Caki2 (cell line): ENCODE measurements around the gene GMPPA. TPM values are rescaled to one million over a fixed set of nuclear protein-coding genes. Genes with fewer than 3 reads are reported as not detected.

Experiments used
- DNase-seq: peaks from one replicate; pipeline ENCODE4 v3.0.0-alpha.2; 2015; ENCODE audit warnings: low read depth
- in situ Hi-C: cut with HindIII; loops from 2 replicates; pipeline ENCODE4 v1.10.0; 2016; ENCODE audit warnings: low sequenced_read_pairs, low pct_unique_long_range_greater_than_20kb, mixed read lengths
- total RNA-seq: library from RNA; depleted of rRNA; stranded (reverse); fragments of >200 nt; shearing (Covaris generic); gene quantifications from 2 replicates; pipeline ENCODE4 v1.2.3, GENCODE V29; 2014; ENCODE audit warnings: low replicate concordance

The GMPPA gene
- total RNA-seq, 1 experiment from 2014 or later: 95.2 TPM

DNA sequence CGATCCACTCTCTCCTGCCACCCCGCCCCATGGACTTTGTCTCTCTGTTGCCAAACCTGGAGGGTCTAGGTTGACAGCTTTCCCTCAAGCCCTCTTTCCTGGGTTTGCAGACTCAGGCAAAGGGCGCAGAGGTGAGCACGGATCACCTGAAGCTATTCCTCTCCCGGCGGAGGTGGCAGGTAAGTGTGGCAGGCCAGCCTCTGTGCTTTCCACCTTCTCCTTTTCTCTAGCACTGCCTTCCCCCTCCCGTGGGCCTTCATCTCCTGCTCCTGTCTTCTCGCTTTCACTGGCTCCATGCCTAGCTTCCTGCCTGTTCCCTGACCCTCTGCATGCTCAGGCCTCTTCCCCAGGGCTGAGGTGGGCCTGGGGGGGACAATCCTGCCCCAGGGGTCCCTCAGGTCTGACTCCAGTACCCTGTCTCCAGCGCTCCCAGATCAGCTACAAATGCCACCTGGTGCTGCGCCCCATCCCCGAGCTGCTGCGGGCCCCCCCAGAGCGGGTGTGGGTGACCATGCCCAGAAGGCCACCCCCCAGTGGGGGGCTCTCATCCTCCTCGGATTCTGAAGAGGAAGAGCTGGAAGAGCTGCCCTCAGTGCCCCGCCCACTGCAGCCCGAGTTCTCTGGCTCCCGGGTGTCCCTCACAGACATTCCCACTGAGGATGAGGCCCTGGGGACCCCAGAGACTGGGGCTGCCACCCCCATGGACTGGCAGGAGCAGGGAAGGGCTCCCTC lies 15.9 kb upstream of the GMPPA start:
- in situ Hi-C loops: no loop called here
- no peak for DNase-seq

GRCh38 chr2:219483451-219484342 lies 15.0 kb upstream of the GMPPA start:
- DNase-seq: no peak
- in situ Hi-C loops: no loop called here

DNA sequence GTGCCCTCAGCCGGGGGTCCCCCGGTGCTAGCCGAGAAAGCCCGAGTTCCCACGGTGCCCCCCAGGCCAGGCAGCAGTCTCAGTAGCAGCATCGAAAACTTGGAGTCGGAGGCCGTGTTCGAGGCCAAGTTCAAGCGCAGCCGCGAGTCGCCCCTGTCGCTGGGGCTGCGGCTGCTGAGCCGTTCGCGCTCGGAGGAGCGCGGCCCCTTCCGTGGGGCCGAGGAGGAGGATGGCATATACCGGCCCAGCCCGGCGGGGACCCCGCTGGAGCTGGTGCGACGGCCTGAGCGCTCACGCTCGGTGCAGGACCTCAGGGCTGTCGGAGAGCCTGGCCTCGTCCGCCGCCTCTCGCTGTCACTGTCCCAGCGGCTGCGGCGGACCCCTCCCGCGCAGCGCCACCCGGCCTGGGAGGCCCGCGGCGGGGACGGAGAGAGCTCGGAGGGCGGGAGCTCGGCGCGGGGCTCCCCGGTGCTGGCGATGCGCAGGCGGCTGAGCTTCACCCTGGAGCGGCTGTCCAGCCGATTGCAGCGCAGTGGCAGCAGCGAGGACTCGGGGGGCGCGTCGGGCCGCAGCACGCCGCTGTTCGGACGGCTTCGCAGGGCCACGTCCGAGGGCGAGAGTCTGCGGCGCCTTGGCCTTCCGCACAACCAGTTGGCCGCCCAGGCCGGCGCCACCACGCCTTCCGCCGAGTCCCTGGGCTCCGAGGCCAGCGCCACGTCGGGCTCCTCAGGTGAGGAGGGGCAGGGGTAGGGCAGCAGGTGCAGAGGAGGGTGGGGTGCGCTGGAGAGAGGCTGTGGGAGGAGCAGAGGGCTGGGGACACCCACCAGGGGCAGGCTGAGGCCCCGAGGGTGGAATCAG lies 14.1 kb upstream of the GMPPA start:
- no peak for DNase-seq
- in situ Hi-C loops: no loop called here

- DNase-seq: no peak
- in situ Hi-C loops: no loop called here
Measured at GRCh38 chr2:219485201-219485580, 13.5 kb upstream of the GMPPA start.

DNA sequence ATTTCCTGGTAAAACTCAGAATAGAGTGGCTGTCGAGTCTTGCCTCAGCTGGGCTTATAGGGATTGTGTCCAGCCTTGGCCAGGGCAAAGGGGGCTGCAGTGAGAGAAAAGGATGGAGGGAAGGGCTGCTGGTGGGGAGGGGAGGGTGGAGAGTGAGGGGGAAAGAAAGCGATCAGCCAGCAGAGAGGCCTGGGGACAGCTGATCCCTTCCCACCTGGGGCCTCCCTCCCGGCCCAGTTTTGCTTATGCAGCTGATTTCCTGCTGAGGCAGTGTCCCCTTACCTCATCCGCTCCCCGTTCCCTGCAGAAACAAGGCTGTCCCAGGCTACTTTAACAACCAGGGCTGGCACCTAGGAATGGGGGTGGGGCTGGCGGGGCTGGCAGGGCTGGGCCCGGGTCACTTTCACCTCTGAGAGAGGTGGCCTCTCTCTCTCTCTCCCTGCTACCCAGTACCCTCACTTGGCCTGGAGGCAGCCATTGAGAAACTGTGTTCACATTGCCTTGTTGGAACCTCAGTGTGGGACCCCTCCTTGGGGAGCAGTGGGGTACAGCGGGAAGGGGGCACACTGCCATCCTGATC lies 12.2 kb upstream of the GMPPA start:
- no peak for DNase-seq
- in situ Hi-C loops: no loop called here

- DNase-seq: no peak
- in situ Hi-C loops: no loop called here
Measured at GRCh38 chr2:219488149-219488843, 10.4 kb upstream of the GMPPA start.

DNA sequence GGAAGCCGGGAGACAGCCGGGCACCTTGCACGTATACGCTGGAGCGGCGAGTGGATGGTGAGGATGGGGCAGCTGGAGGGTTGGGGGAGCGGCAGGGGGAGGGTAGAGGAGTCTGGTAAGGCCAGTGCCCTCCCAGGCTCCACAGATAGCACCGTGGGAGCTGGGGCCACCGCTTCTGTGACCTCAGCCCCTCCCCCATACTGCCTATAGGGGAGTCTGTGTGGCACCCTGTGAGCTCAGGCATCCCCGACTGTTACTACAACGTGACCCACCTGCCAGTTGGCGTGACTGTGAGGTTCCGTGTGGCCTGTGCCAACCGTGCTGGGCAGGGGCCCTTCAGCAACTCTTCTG lies 9.9 kb upstream of the GMPPA start:
- no peak for DNase-seq
- in situ Hi-C loops: no loop called here

- in situ Hi-C loops: no loop called here
- DNase-seq: no peak
Measured at GRCh38 chr2:219489315-219489714, 9.4 kb upstream of the GMPPA start.

DNA sequence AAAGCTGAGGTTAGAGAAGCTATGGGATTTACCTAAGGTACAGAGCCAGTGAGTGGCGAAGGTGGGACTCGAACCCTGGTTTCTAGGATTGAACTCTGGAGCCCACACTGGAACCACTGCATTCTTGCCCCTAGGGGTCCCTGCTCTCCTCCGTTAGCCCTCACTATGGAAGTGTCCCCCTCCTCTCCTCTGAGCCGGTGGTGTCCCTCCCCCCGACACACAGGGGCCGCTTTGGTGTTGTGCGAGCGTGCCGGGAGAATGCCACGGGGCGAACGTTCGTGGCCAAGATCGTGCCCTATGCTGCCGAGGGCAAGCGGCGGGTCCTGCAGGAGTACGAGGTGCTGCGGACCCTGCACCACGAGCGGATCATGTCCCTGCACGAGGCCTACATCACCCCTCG lies 8.5 kb upstream of the GMPPA start:
- no peak for DNase-seq
- in situ Hi-C loops: no loop called here

GRCh38 chr2:219490600-219491130 lies 8.0 kb upstream of the GMPPA start:
- in situ Hi-C loops: no loop called here
- DNase-seq: no peak

DNA sequence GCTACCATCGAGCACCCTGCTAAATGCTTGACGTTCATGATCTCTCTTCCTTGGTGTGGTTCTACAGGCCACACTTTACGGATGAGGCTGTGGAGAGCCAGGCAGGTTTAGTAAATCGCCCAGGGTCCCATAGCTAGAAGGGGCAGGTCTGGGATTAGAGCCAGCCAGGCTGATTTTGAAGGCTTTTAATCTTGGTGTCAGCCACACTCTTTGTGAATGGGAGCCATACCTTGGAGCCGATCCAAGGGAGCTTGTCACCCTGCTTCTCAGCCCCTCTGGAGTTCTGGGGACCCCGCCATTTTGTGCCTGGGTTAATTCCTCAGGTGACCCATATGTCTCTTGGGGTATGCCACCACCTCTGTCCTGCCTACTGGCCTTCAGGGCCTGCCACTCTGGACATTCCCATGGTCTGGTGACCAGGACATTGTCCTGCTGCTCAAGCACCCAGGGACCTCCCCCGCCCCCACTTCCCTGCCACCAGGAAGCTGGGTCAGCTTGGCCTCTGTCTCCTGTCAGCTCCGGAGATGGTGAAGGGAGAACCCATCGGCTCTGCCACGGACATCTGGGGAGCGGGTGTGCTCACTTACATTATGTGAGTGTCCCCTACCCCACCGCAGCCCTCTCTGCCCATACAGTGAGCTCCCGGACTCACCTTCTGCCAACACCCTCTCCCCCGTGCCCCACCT lies 7.3 kb upstream of the GMPPA start:
- in situ Hi-C loops: no loop called here

DNA sequence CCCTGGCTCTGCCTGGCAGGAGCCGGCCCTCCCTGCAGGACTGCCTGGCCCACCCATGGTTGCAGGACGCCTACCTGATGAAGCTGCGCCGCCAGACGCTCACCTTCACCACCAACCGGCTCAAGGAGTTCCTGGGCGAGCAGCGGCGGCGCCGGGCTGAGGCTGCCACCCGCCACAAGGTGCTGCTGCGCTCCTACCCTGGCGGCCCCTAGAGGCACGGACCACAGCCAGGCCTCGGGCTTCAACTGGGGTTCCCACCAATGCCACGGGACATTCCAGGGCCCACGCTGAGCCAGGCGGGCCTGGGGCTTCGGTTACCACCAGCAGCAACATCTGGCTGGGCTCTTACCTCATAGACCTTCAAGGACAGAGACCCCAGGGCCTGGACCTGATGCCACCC lies 6.1 kb upstream of the GMPPA start:
- in situ Hi-C loops: no loop called here
- no peak for DNase-seq

More for the DNA sequence above, 7.3 kb upstream of the GMPPA start:
- no peak for DNase-seq

- in situ Hi-C loops: no loop called here
Measured at GRCh38 chr2:219493086-219493485, 5.6 kb upstream of the GMPPA start.

DNA sequence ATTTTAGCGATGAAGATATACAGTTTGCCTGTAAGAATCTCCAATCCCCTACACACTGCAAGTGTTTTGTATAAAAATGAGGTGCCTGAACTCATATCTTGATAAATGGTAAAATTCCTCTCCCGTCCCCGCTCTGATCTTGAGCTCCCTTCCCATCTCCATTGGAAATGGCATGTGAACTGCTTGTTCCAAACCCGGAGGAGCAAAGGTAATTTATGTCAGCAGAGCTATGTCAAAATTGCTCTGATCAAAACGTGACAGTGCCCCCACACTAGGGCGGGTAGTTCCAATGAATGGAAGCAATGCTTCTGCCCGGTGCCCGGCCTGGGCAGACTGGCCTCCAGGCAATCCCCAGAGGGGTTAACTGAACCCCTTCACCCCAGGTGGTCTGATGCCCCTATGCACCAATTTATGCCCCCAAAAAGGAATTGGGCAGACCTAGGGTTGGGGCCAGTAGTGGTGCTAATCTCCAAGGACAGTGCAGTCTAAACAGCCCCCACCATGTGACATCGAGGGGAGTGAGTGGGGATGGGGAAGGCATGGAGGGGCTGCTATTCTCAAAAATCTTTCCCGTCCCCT lies 3.6 kb upstream of the GMPPA start:
- DNase-seq: no peak
- in situ Hi-C loops: no loop called here

More at GRCh38 chr2:219493086-219493485, 5.6 kb upstream of the GMPPA start:
- DNase-seq: no peak

DNA sequence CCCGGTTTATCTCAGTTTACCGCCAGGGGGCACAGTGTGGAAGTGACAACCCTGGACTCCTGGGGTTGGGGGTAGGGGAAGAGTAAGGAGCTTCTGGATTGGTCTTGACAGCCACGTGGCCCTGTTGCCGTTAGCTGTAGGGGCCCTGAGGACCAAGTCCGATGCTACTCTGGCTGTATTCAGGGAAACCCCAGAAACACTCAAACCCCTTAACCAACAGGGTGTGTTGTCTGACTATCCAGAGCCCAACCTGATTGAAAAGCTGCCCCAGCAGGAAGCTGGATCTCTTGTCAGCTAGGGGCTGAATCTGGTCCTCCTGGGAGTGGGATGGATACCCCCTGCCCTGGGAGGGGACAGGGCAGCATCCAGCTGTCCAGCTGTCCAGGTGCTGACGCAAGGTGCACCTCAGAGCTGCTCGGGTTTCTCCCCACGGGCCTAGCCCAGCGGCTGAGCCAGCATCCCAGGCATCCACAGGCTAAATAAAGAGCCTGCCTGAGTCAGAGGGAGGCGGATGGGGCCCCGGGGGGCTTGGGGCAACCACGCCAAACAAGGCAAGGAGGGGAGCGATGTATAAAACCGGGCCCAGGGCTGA lies 3.1 kb upstream of the GMPPA start:
- DNase-seq: peak; percentile 14
- in situ Hi-C loops: no loop called here

- no peak for DNase-seq
- in situ Hi-C loops: no loop called here
Measured at GRCh38 chr2:219496247-219496824, 2.4 kb upstream of the GMPPA start.
